Neuronal stem cell (in vitro differentiated cells): Measurements from ENCODE around the gene PARP3.
A peak's percentile ranks its signal among the peaks of the same experiment; 100 is the strongest.

Experiments
- DNase-seq: peaks from one replicate; pipeline ENCODE4 v3.0.0-alpha.2; 2013; ENCODE audit warnings: low spot score
- H2AFZ ChIP-seq: one replicate; pipeline ENCODE4 v1.6.1; 2013; ENCODE audit warnings: mild to moderate bottlenecking, low read length, inconsistent platforms
- H2AK5ac ChIP-seq: 2 replicates; pipeline ENCODE4 v1.6.1; 2013; ENCODE audit warnings: low read depth, mild to moderate bottlenecking, inconsistent platforms, low read length, moderate library complexity, mixed read lengths
- H2BK120ac ChIP-seq: 2 replicates; pipeline ENCODE4 v1.6.1; 2013; ENCODE audit warnings: low read depth, mild to moderate bottlenecking, inconsistent platforms, low read length, moderate library complexity, mixed read lengths
- H2BK12ac ChIP-seq: one replicate; pipeline ENCODE4 v1.6.1; 2013; ENCODE audit warnings: low read length, inconsistent platforms
- H2BK15ac ChIP-seq: 2 replicates; pipeline ENCODE4 v1.6.1; 2013; ENCODE audit warnings: mild to moderate bottlenecking, low read length, inconsistent platforms, mixed read lengths
- H2BK5ac ChIP-seq: one replicate; pipeline ENCODE4 v1.6.1; 2013; ENCODE audit warnings: inconsistent platforms, mild to moderate bottlenecking, low read length, moderate library complexity
- H3K14ac ChIP-seq: one replicate; pipeline ENCODE4 v1.6.1; 2013; ENCODE audit warnings: low read length, inconsistent platforms
- H3K18ac ChIP-seq: 2 replicates; pipeline ENCODE4 v1.6.1; 2013; ENCODE audit warnings: low read length, inconsistent platforms
- H3K23ac ChIP-seq: 2 replicates; pipeline ENCODE4 v1.6.1; 2013; ENCODE audit warnings: low read depth, mild to moderate bottlenecking, mixed read lengths, low read length, inconsistent platforms; ENCODE audit not compliant: poor library complexity
- H3K27ac ChIP-seq: replicated peaks from 3 replicates; pipeline ENCODE4 v1.5.1; 2013; ENCODE audit warnings: low read length, inconsistent platforms
- H3K27me3 ChIP-seq, 3 experiments: 2 replicates each; pipeline ENCODE4 v1.6.1; 2013; ENCODE audit warnings: low read length in 3 of 3, mild to moderate bottlenecking in 2 of 3, inconsistent platforms in 1 of 3, low read depth in 1 of 3, mixed read lengths in 1 of 3, moderate library complexity in 1 of 3; ENCODE audit not compliant: control insufficient read depth in 3 of 3, insufficient read depth in 3 of 3
- H3K36me3 ChIP-seq, 2 donors: replicated peaks in 1 of 2; 2 replicates each; pipeline ENCODE4 v1.6.1; 2013; ENCODE audit warnings: low read length in 2 of 2; ENCODE audit not compliant: control insufficient read depth in 2 of 2, insufficient read depth in 2 of 2
- H3K4ac ChIP-seq: 2 replicates; pipeline ENCODE4 v1.6.1; 2013; ENCODE audit warnings: inconsistent platforms, mild to moderate bottlenecking, low read length, moderate library complexity
- H3K4me1 ChIP-seq, 2 donors: 1 replicate in 1 of 2; 2 replicates in 1 of 2; pipeline ENCODE4 v1.6.1; 2013; ENCODE audit warnings: low read length in 2 of 2, low read depth in 1 of 2; ENCODE audit not compliant: control insufficient read depth in 2 of 2, insufficient read depth in 1 of 2
- H3K4me2 ChIP-seq: one replicate; pipeline ENCODE4 v1.6.1; 2013; ENCODE audit warnings: mild to moderate bottlenecking, low read length, inconsistent platforms; ENCODE audit not compliant: insufficient read depth, poor library complexity, severe bottlenecking
- H3K4me3 ChIP-seq, 2 donors: 2 replicates each; pipeline ENCODE4 v1.5.1; 2013; ENCODE audit warnings: low read length in 2 of 2, mild to moderate bottlenecking in 2 of 2, inconsistent platforms in 1 of 2, moderate library complexity in 1 of 2
- H3K79me1 ChIP-seq: one replicate; pipeline ENCODE4 v1.6.1; 2013; ENCODE audit warnings: low read depth, mild to moderate bottlenecking, inconsistent platforms, low read length, moderate library complexity
- H3K9ac ChIP-seq: one replicate; pipeline ENCODE4 v1.6.1; 2013; ENCODE audit warnings: mild to moderate bottlenecking, low read depth, low read length, inconsistent platforms; ENCODE audit not compliant: poor library complexity
- H3K9me3 ChIP-seq, 2 donors: replicated peaks in 1 of 2; 2 replicates each; pipeline versions ENCODE3 to v1.6.1; 2013; ENCODE audit warnings: low read length in 2 of 2, mild to moderate bottlenecking in 2 of 2, inconsistent platforms in 1 of 2, low read depth in 1 of 2, mixed read lengths in 1 of 2, moderate library complexity in 1 of 2; ENCODE audit not compliant: control insufficient read depth in 2 of 2, insufficient read depth in 1 of 2
- H4K8ac ChIP-seq: one replicate; pipeline ENCODE4 v1.6.1; 2013; ENCODE audit warnings: low read depth, mild to moderate bottlenecking, inconsistent platforms, low read length, moderate library complexity
- H4K91ac ChIP-seq: one replicate; pipeline ENCODE4 v1.6.1; 2013; ENCODE audit warnings: low read length, low read depth, mild to moderate bottlenecking, inconsistent platforms; ENCODE audit not compliant: poor library complexity
- WGBS, 2 donors: extraction: QIAGEN DNeasy Blood & Tissue Kit; methylation state at CpG; one replicate each; pipeline ENCODE4 v1.1.7; 2013; ENCODE audit warnings: missing lambda C conversion rate in 2 of 2, mixed read lengths in 1 of 2; ENCODE audit not compliant: insufficient read length in 2 of 2, insufficient replicate concordance in 1 of 2; ENCODE audit errors: extremely low coverage in 2 of 2; 5-methylcytosine and 5-hydroxymethylcytosine counted together

Gene PARP3

GRCh38 chr3:51937611-51938450 is 4.3 kb upstream of the PARP3 start:
- Histone ChIP-seq H2BK120ac (no peak overlapping the region), H4K91ac (no peak overlapping the region), H3K23ac (peak overlapping the region; percentile 37), H3K27ac (no peak overlapping the region), H4K8ac (no peak overlapping the region), H3K4me3 (no peak overlapping the region), H2BK15ac (no peak overlapping the region), H3K4ac (no peak overlapping the region), H3K9ac (no peak overlapping the region), H3K18ac (no peak overlapping the region), H3K79me1 (peaks cover 5% of the 10 kb centered on the region), H2BK12ac (no peak overlapping the region), H2BK5ac (peak overlapping the region; percentile 54), H3K27me3 (no peaks in the 10 kb centered on the region), H3K14ac (no peak overlapping the region), H2AK5ac (no peak overlapping the region), H3K4me2 (no peak overlapping the region), H2AFZ (no peak overlapping the region), H3K9me3 (no peaks in the 10 kb centered on the region), H3K36me3 (peaks cover 40 to 64% of the 10 kb centered on the region in 2 donors), H3K4me1 (peaks cover 5 to 7% of the 10 kb centered on the region in 2 donors)
- no CpG with 5 or more reads among the region's 13 CpGs for WGBS, 2 donors
- DNase-seq: no peak

GRCh38 chr3:51938780-51939425 is 3.3 kb upstream of the PARP3 start:
- WGBS, 2 donors: no CpG with 5 or more reads among the region's 9 CpGs
- H4K91ac ChIP-seq: no peak overlapping the region
- H3K4ac ChIP-seq: no peak overlapping the region
- no peak overlapping the region for H2BK120ac ChIP-seq
- H3K18ac ChIP-seq: no peak overlapping the region
- peaks cover 7% of the 10 kb centered on the region in 2 donors for H3K4me1 ChIP-seq
- no peak overlapping the region for H3K14ac ChIP-seq
- peaks cover 5% of the 10 kb centered on the region for H3K79me1 ChIP-seq
- no peaks in the 10 kb centered on the region for H3K9me3 ChIP-seq
- no peak overlapping the region for H2AK5ac ChIP-seq
- no peak for DNase-seq
- no peak overlapping the region for H3K27ac ChIP-seq
- no peak overlapping the region for H3K4me3 ChIP-seq
- no peak overlapping the region for H2BK15ac ChIP-seq
- no peaks in the 10 kb centered on the region for H3K27me3 ChIP-seq
- H4K8ac ChIP-seq: no peak overlapping the region
- H2BK12ac ChIP-seq: no peak overlapping the region
- H2AFZ ChIP-seq: no peak overlapping the region
- no peak overlapping the region for H3K9ac ChIP-seq
- H3K23ac ChIP-seq: no peak overlapping the region
- H3K4me2 ChIP-seq: no peak overlapping the region
- H3K36me3 ChIP-seq: peaks cover 31 to 54% of the 10 kb centered on the region in 2 donors
- H2BK5ac ChIP-seq: no peak overlapping the region

- H3K23ac ChIP-seq: no peak overlapping the region
- peaks cover 5% of the 10 kb centered on the region for H3K79me1 ChIP-seq
- no peak overlapping the region for H3K9ac ChIP-seq
- H3K18ac ChIP-seq: no peak overlapping the region
- H2AFZ ChIP-seq: peak overlapping the region; percentile 85
- peak overlapping the region; percentile 86 for H3K4me2 ChIP-seq
- no peak overlapping the region for H2BK12ac ChIP-seq
- H4K8ac ChIP-seq: no peak overlapping the region
- no peak overlapping the region for H2BK5ac ChIP-seq
- DNase-seq: no peak
- H2AK5ac ChIP-seq: no peak overlapping the region
- no peak overlapping the region for H2BK15ac ChIP-seq
- no peak overlapping the region for H3K14ac ChIP-seq
- no peak overlapping the region for H2BK120ac ChIP-seq
- H4K91ac ChIP-seq: no peak overlapping the region
- H3K27ac ChIP-seq: no peak overlapping the region
- peaks cover 17 to 35% of the 10 kb centered on the region in 2 donors for H3K36me3 ChIP-seq
- H3K4me1 ChIP-seq: peaks cover 7% of the 10 kb centered on the region in 2 donors
- peak overlapping the region; percentile 56 to 90 for H3K4me3 ChIP-seq
- H3K27me3 ChIP-seq: no peaks in the 10 kb centered on the region
- H3K9me3 ChIP-seq: no peaks in the 10 kb centered on the region
- 100% methylated on average over 1 of the region's 13 CpGs; no CpG with 5 or more reads in 1 of the 2 donors for WGBS, 2 donors
- H3K4ac ChIP-seq: no peak overlapping the region
Observed at GRCh38 chr3:51940648-51941462, 1.3 kb upstream of the PARP3 start.
